ENCODE measurements around the gene ADCK2.

DNA sequence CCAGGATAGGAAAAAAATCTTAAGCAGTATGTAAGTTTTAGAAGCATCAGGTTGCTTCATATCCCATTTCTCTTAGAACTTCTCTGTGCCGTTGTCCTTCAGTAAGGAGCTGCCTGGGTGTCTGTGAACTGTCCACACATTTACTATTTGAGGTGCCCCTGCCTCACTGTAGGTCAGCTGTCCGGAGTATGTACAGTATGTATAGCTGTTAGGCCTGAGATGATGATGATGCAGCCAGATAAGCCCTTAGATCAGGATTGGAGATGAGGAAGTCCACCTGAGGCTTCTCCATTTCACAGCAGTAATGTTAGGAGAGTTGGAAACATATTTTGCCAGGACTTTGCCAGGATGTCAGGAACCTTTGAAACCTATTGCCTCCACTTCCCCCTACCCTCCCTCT lies 31.5 kb downstream of the ADCK2 start:
- TF ChIP-seq, protein P1, sequence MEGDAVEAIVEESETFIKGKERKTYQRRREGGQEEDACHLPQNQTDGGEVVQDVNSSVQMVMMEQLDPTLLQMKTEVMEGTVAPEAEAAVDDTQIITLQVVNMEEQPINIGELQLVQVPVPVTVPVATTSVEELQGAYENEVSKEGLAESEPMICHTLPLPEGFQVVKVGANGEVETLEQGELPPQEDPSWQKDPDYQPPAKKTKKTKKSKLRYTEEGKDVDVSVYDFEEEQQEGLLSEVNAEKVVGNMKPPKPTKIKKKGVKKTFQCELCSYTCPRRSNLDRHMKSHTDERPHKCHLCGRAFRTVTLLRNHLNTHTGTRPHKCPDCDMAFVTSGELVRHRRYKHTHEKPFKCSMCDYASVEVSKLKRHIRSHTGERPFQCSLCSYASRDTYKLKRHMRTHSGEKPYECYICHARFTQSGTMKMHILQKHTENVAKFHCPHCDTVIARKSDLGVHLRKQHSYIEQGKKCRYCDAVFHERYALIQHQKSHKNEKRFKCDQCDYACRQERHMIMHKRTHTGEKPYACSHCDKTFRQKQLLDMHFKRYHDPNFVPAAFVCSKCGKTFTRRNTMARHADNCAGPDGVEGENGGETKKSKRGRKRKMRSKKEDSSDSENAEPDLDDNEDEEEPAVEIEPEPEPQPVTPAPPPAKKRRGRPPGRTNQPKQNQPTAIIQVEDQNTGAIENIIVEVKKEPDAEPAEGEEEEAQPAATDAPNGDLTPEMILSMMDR (IDR thresholded peaks at IDR 0.05; ENCODE audit: low read depth, low read length, missing input control) = no peak
- TF ChIP-seq SP1 (IDR thresholded peaks at IDR 0.05) (no peak), MAX (IDR thresholded peaks at IDR 0.05) (no peak), HNF4G (IDR thresholded peaks at IDR 0.05) (no peak), YY1 (IDR thresholded peaks at IDR 0.05) (no peak), RXRA (IDR thresholded peaks at IDR 0.05) (no peak), RAD21 (IDR thresholded peaks at IDR 0.05) (no peak), TAF1 (conservative IDR thresholded peaks at IDR 0.05) (no peak), ZBTB33 (IDR thresholded peaks at IDR 0.05) (no peak), FOXA1 (IDR thresholded peaks at IDR 0.05) (no peak)
- TF ChIP-seq, protein P2, sequence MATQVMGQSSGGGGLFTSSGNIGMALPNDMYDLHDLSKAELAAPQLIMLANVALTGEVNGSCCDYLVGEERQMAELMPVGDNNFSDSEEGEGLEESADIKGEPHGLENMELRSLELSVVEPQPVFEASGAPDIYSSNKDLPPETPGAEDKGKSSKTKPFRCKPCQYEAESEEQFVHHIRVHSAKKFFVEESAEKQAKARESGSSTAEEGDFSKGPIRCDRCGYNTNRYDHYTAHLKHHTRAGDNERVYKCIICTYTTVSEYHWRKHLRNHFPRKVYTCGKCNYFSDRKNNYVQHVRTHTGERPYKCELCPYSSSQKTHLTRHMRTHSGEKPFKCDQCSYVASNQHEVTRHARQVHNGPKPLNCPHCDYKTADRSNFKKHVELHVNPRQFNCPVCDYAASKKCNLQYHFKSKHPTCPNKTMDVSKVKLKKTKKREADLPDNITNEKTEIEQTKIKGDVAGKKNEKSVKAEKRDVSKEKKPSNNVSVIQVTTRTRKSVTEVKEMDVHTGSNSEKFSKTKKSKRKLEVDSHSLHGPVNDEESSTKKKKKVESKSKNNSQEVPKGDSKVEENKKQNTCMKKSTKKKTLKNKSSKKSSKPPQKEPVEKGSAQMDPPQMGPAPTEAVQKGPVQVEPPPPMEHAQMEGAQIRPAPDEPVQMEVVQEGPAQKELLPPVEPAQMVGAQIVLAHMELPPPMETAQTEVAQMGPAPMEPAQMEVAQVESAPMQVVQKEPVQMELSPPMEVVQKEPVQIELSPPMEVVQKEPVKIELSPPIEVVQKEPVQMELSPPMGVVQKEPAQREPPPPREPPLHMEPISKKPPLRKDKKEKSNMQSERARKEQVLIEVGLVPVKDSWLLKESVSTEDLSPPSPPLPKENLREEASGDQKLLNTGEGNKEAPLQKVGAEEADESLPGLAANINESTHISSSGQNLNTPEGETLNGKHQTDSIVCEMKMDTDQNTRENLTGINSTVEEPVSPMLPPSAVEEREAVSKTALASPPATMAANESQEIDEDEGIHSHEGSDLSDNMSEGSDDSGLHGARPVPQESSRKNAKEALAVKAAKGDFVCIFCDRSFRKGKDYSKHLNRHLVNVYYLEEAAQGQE (IDR thresholded peaks at IDR 0.05) = no peak
- TF ChIP-seq, protein P3, sequence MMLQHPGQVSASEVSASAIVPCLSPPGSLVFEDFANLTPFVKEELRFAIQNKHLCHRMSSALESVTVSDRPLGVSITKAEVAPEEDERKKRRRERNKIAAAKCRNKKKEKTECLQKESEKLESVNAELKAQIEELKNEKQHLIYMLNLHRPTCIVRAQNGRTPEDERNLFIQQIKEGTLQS (IDR thresholded peaks at IDR 0.05) = no peak

Data from liver (tissue), 3 donors.